IMR-90 (cell line): Measurements from ENCODE around the gene HSPH1. TPM values are rescaled to one million over a fixed set of nuclear protein-coding genes. Genes with fewer than 3 reads are reported as not detected.

Experiments
- ATAC-seq: fragments of 200-7000 bp; cut with Tn5 transposase; 2 replicates; pipeline ENCODE4 v1.9.1; 2020; ENCODE audit warnings: low read depth, mild to moderate bottlenecking, moderate library complexity
- BruUV-seq: library from RNA; stranded (reverse); fragments of 400-500 nt; replicated peaks from 2 replicates; lab custom pipeline; 2021; lab: Mats Ljungman, UMichigan
- CTCF ChIA-PET: fragments of 300-600 bp; formaldehyde crosslinking; extraction: SDS; loops from one replicate; lab custom pipeline; 2021; ENCODE audit warnings: antibody characterized with exemption; lab: Yijun Ruan, JAX
- POLR2A ChIA-PET: fragments of 300-600 bp; sonication (Branson Sonifier 250); formaldehyde crosslinking; loops from one replicate; lab custom pipeline; 2022; ENCODE audit warnings: antibody characterized with exemption; ENCODE audit not compliant: unreplicated experiment; lab: Charles Lee
- DNase-seq: peaks from one replicate; pipeline ENCODE4 v3.0.0; 2013
- H2AFZ ChIP-seq: replicated peaks from 2 replicates; pipeline ENCODE3; 2013; ENCODE audit warnings: low read length, mild to moderate bottlenecking; ENCODE audit not compliant: poor library complexity
- H2AK5ac ChIP-seq: 2 replicates; pipeline ENCODE4 v1.6.1; 2013; ENCODE audit warnings: low read depth, low read length, inconsistent platforms
- H2AK9ac ChIP-seq: replicated peaks from 2 replicates; pipeline ENCODE3; 2013; ENCODE audit warnings: mild to moderate bottlenecking, low read depth, low read length, moderate library complexity; ENCODE audit not compliant: poor library complexity
- H2BK120ac ChIP-seq: 2 replicates; pipeline ENCODE4 v1.6.1; 2013; ENCODE audit warnings: low read depth, low read length, inconsistent platforms
- H2BK15ac ChIP-seq: 3 replicates; pipeline ENCODE4 v1.6.1; 2013; ENCODE audit warnings: low read depth, low read length, inconsistent platforms
- H2BK20ac ChIP-seq: 2 replicates; pipeline ENCODE4 v1.6.1; 2013; ENCODE audit warnings: low read depth, mild to moderate bottlenecking, inconsistent platforms, low read length, moderate library complexity
- H2BK5ac ChIP-seq: 2 replicates; pipeline ENCODE4 v1.6.1; 2013; ENCODE audit warnings: mild to moderate bottlenecking, low read depth, low read length, inconsistent platforms; ENCODE audit not compliant: poor library complexity, severe bottlenecking
- H3K14ac ChIP-seq: replicated peaks from 2 replicates; pipeline ENCODE4 v1.6.1; 2013; ENCODE audit warnings: low read depth, low read length, inconsistent platforms
- H3K18ac ChIP-seq: 2 replicates; pipeline ENCODE4 v1.6.1; 2013; ENCODE audit warnings: low read depth, low read length, control low read depth
- H3K23ac ChIP-seq: 2 replicates; pipeline ENCODE4 v1.6.1; 2013; ENCODE audit warnings: low read depth, low read length, inconsistent platforms
- H3K27ac ChIP-seq: 2 replicates; pipeline ENCODE4 v1.5.1; 2013; ENCODE audit warnings: mild to moderate bottlenecking, control low read depth, low read length; ENCODE audit not compliant: insufficient read depth
- H3K27me3 ChIP-seq: 2 replicates; pipeline ENCODE4 v1.6.1; 2013; ENCODE audit warnings: low read length; ENCODE audit not compliant: control insufficient read depth, insufficient read depth
- H3K36me3 ChIP-seq: 2 replicates; pipeline ENCODE4 v1.6.1; 2013; ENCODE audit warnings: low read length, mixed read lengths; ENCODE audit not compliant: control insufficient read depth, insufficient read depth
- H3K4ac ChIP-seq: 2 replicates; pipeline ENCODE4 v1.6.1; 2013; ENCODE audit warnings: low read depth, low read length, inconsistent platforms
- H3K4me1 ChIP-seq: 2 replicates; pipeline ENCODE4 v1.6.1; 2013; ENCODE audit warnings: low read length, mixed read lengths; ENCODE audit not compliant: control insufficient read depth, insufficient read depth
- H3K4me2 ChIP-seq: 2 replicates; pipeline ENCODE4 v1.6.1; 2013; ENCODE audit warnings: low read depth, mild to moderate bottlenecking, control low read depth, low read length, moderate library complexity
- H3K4me3 ChIP-seq: 2 replicates; pipeline ENCODE4 v1.5.1; 2013; ENCODE audit warnings: low read depth, mild to moderate bottlenecking, control low read depth, low read length, moderate library complexity; ENCODE audit not compliant: insufficient read depth
- H3K56ac ChIP-seq: 2 replicates; pipeline ENCODE4 v1.6.1; 2013; ENCODE audit warnings: low read length, inconsistent platforms; ENCODE audit not compliant: insufficient read depth; ENCODE audit errors: extremely low read depth
- H3K79me1 ChIP-seq, 2 experiments: 2 replicates each; pipeline ENCODE4 v1.6.1; 2013; ENCODE audit warnings: low read length in 2 of 2, inconsistent platforms in 1 of 2, low read depth in 1 of 2
- H3K9ac ChIP-seq: 2 replicates; pipeline ENCODE4 v1.6.1; 2013; ENCODE audit warnings: low read depth, low read length, control low read depth
- H3K9me1 ChIP-seq: 2 replicates; pipeline ENCODE4 v1.6.1; 2013; ENCODE audit warnings: low read length, inconsistent platforms; ENCODE audit not compliant: insufficient read depth
- H3K9me3 ChIP-seq: 2 replicates; pipeline ENCODE4 v1.6.1; 2013; ENCODE audit warnings: low read length; ENCODE audit not compliant: control insufficient read depth, insufficient read depth
- H4K20me1 ChIP-seq: 2 replicates; pipeline ENCODE4 v1.6.1; 2013; ENCODE audit warnings: low read length, inconsistent platforms; ENCODE audit not compliant: insufficient read depth
- H4K5ac ChIP-seq: 2 replicates; pipeline ENCODE4 v1.6.1; 2013; ENCODE audit warnings: mild to moderate bottlenecking, low read depth, low read length, control low read depth
- H4K8ac ChIP-seq, 2 experiments: 2 replicates each; pipeline ENCODE4 v1.6.1; 2013; ENCODE audit warnings: low read depth in 2 of 2, low read length in 2 of 2, control low read depth in 1 of 2, inconsistent platforms in 1 of 2
- H4K91ac ChIP-seq: 2 replicates; pipeline ENCODE4 v1.6.1; 2013; ENCODE audit warnings: low read depth, low read length, inconsistent platforms; ENCODE audit not compliant: insufficient read depth
- BHLHE40 ChIP-seq: fragments of 150-350 bp; IDR thresholded peaks from 2 replicates; pipeline ENCODE4 v1.6.1; 2016; ENCODE audit warnings: mild to moderate bottlenecking, low read depth, low read length
- CEBPB ChIP-seq: IDR thresholded peaks from 2 replicates; pipeline ENCODE4 v1.6.1; 2012; ENCODE audit warnings: low read depth, low read length, improper control_type of control experiment
- CHD1 ChIP-seq: IDR thresholded peaks from 2 replicates; pipeline ENCODE4 v1.6.1; 2012; ENCODE audit warnings: low read depth, low read length, improper control_type of control experiment
- ELK1 ChIP-seq: fragments of 150-350 bp; IDR thresholded peaks from 2 replicates; pipeline ENCODE4 v1.6.1; 2016; ENCODE audit warnings: low read depth, mild to moderate bottlenecking, low read length, moderate library complexity, borderline replicate concordance
- MXI1 ChIP-seq: IDR thresholded peaks from 2 replicates; pipeline ENCODE4 v1.6.1; 2012; ENCODE audit warnings: low read depth, mild to moderate bottlenecking, low read length, moderate library complexity, borderline replicate concordance
- POLR2A ChIP-seq: IDR thresholded peaks from 2 replicates; pipeline ENCODE4 v1.6.1; 2012; ENCODE audit warnings: mild to moderate bottlenecking, low read depth, low read length
- RCOR1 ChIP-seq: IDR thresholded peaks from 2 replicates; pipeline ENCODE4 v1.6.1; 2012; ENCODE audit warnings: mild to moderate bottlenecking, low read length, improper control_type of control experiment; ENCODE audit not compliant: insufficient replicate concordance
- SMC3 ChIP-seq: fragments of 150-350 bp; IDR thresholded peaks from 2 replicates; pipeline ENCODE4 v1.6.1; 2016; ENCODE audit warnings: low read depth, mild to moderate bottlenecking, antibody characterized with exemption, low read length, moderate library complexity
- WGBS, 2 experiments: methylation state at CpG; one replicate each; pipeline versions ENCODE4 v1.1.5 to v1.1.7; 2013; ENCODE audit warnings: missing lambda C conversion rate in 2 of 2; ENCODE audit not compliant: insufficient read length in 1 of 2; ENCODE audit errors: extremely low coverage in 2 of 2; 5-methylcytosine and 5-hydroxymethylcytosine counted together
- dilution Hi-C: fragments of 300-500 bp; cut with HindIII; formaldehyde crosslinking; loops from one replicate; pipeline ENCODE4 v1.14.3; 2018; ENCODE audit warnings: low sequenced_read_pairs; ENCODE audit not compliant: unreplicated experiment
- in situ Hi-C: fragments of 300-500 bp; cut with MboI; formaldehyde crosslinking; loops from 3 replicates; pipeline ENCODE4 v1.14.3; 2019; ENCODE audit warnings: low sequenced_read_pairs, inconsistent platforms, mixed read lengths
- intact Hi-C: fragments of 100-400 bp; cut with micrococcal nuclease; formaldehyde crosslinking; loops from 2 replicates; pipeline ENCODE4 v1.10.0; 2022
- polyA plus RNA-seq, 3 experiments: library from polyadenylated mRNA; depleted of rRNA; stranded (reverse); fragments of >200 nt; gene quantifications; 2 replicates each; pipeline ENCODE4 v1.2.3, GENCODE V29; 2012; ENCODE audit warnings: low replicate concordance in 1 of 3
- total RNA-seq: library from RNA; depleted of rRNA; stranded (reverse); fragments of >200 nt; gene quantifications from 2 replicates; pipeline ENCODE4 v1.2.3, GENCODE V29; 2012

The HSPH1 gene
- total and polyA plus RNA-seq, 2 of the 4 experiments (the other 2 are of a cell fraction) = 36.8 to 40.3 TPM

GRCh38 chr13:31162151-31163008 lies 676 bp upstream of the HSPH1 start:
- H4K20me1 ChIP-seq = peaks cover 15% of the 10 kb centered on the region
- 0% methylated on average over 8 of the region's 34 CpGs; no CpG with 5 or more reads in 1 of the 2 experiments for WGBS, 2 experiments
- H2BK15ac ChIP-seq = peak overlapping the region; percentile 39; the same call in 1 of the 3 replicates
- H2AK5ac ChIP-seq = no peak overlapping the region
- DNase-seq (peak; percentile 99), ATAC-seq (peak; percentile 90)
- H3K4me3 ChIP-seq = peak overlapping the region; percentile 81
- no peaks in the 10 kb centered on the region for H3K9me3 ChIP-seq
- no peaks in the 10 kb centered on the region for H3K27me3 ChIP-seq
- peak overlapping the region; percentile 41 to 91 for H4K8ac ChIP-seq
- H3K79me1 ChIP-seq = peaks cover 0 to 19% of the 10 kb centered on the region in 2 experiments; a peak in 2 of 4 replicates
- BruUV-seq = no TSS peak
- no peaks in the 10 kb centered on the region for H3K9me1 ChIP-seq
- TF ChIP-seq POLR2A (peak; percentile 44), BHLHE40 (no peak), RCOR1 (no peak), CHD1 (peak; percentile 31; the same call in 1 of the 2 replicates), SMC3 (no peak), ELK1 (no peak), MXI1 (0 out of 2 replicates have a peak, but pooled peaks have one; percentile 3), CEBPB (no peak)
- peak overlapping the region; percentile 99 for H2AFZ ChIP-seq
- peak overlapping the region; percentile 82 for H2BK120ac ChIP-seq
- H3K4me2 ChIP-seq = peak overlapping the region; percentile 84
- H3K9ac ChIP-seq = peak overlapping the region; percentile 72; the same call in 1 of the 2 replicates
- in situ Hi-C loops (no loop called here), dilution Hi-C loops (no loop called here), intact Hi-C loops (loop anchor here (5.0 kb wide), 1 partner anchor 115 kb away; no protein-coding TSS in a partner anchor)
- H2AK9ac ChIP-seq = peak overlapping the region; percentile 94
- peak overlapping the region; percentile 56; the same call in 1 of the 2 replicates for H4K91ac ChIP-seq
- peak overlapping the region; percentile 61; the same call in 1 of the 2 replicates for H4K5ac ChIP-seq
- peak overlapping the region; percentile 55 for H3K27ac ChIP-seq
- peak overlapping the region; percentile 76 for H2BK5ac ChIP-seq
- POLR2A ChIA-PET = no interaction called here
- peak overlapping the region; percentile 86; the same call in 1 of the 2 replicates for H3K4ac ChIP-seq
- peak overlapping the region; percentile 80 for H3K14ac ChIP-seq
- peak overlapping the region; percentile 53; the same call in 1 of the 2 replicates for H3K18ac ChIP-seq
- H3K23ac ChIP-seq = peak overlapping the region; percentile 84
- peak overlapping the region; percentile 56; the same call in 1 of the 2 replicates for H2BK20ac ChIP-seq
- H3K56ac ChIP-seq = peak overlapping the region; percentile 74
- 0 out of 2 replicates have a peak, but pooled peaks cover 2% of the 10 kb centered on the region for H3K36me3 ChIP-seq
- CTCF ChIA-PET = no interaction called here
- no peaks in the 10 kb centered on the region; the same call in 1 of the 2 replicates for H3K4me1 ChIP-seq
